GM12891 (cell line): Measurements from ENCODE around the gene SDHAF3.

Experiments
- POLR2AphosphoS5 ChIP-seq: IDR thresholded peaks from 2 replicates; pipeline ENCODE4 v1.6.1; 2011; ENCODE audit warnings: low read depth, low read length, control low read depth
- TAF1 ChIP-seq: IDR thresholded peaks from 2 replicates; pipeline ENCODE4 v1.6.1; 2011; ENCODE audit warnings: low read depth, low read length, control low read depth

GRCh38 chr7:97226541-97226940 is 109.0 kb downstream of the SDHAF3 start:
- TF ChIP-seq POLR2AphosphoS5 (no peak), TAF1 (no peak)
